Immature natural killer cell (primary cell): ENCODE measurements around the gene DEPDC7. TPM values are rescaled to one million over a fixed set of nuclear protein-coding genes. Genes with fewer than 3 reads are reported as not detected.
"Not testable (repeated sequence)": the region's sequence is repeated elsewhere in the genome, so short reads cannot be mapped to it uniquely, and the experiment has no call there.

ENCODE experiments used
- DNase-seq, 3 donors: peaks; one replicate each; pipeline ENCODE4 v3.0.0; 2022; ENCODE audit warnings: mixed read lengths in 1 of 3
- H3K27ac Mint-ChIP-seq, 6 donors: one replicate each; pipeline ENCODE4 v1.8.0; 2020; ENCODE audit warnings: mixed read lengths in 6 of 6, mild to moderate bottlenecking in 5 of 6, inconsistent platforms in 4 of 6, moderate library complexity in 3 of 6
- H3K27me3 Mint-ChIP-seq, 3 donors: one replicate each; pipeline ENCODE4 v1.8.0; 2020 to 2021; ENCODE audit warnings: low read depth in 3 of 3, mild to moderate bottlenecking in 3 of 3, mixed read lengths in 3 of 3, moderate library complexity in 3 of 3, inconsistent platforms in 1 of 3
- H3K36me3 Mint-ChIP-seq, 3 donors: one replicate each; pipeline ENCODE4 v1.8.0; 2020; ENCODE audit warnings: mixed read lengths in 3 of 3, inconsistent platforms in 2 of 3, mild to moderate bottlenecking in 2 of 3
- H3K4me1 Mint-ChIP-seq, 2 donors: one replicate each; pipeline ENCODE4 v1.8.0; 2020; ENCODE audit warnings: inconsistent platforms in 2 of 2, mild to moderate bottlenecking in 2 of 2, mixed read lengths in 2 of 2, moderate library complexity in 1 of 2
- H3K4me3 Mint-ChIP-seq, 5 donors: one replicate each; pipeline ENCODE4 v1.8.0; 2020; ENCODE audit warnings: mild to moderate bottlenecking in 5 of 5, mixed read lengths in 5 of 5, inconsistent platforms in 3 of 5, moderate library complexity in 3 of 5
- H3K9me3 Mint-ChIP-seq, 6 donors: one replicate each; pipeline ENCODE4 v1.8.0; 2020; ENCODE audit warnings: mild to moderate bottlenecking in 6 of 6, mixed read lengths in 6 of 6, inconsistent platforms in 4 of 6, moderate library complexity in 3 of 6
- polyA plus RNA-seq, 3 donors: library from polyadenylated mRNA; unstranded; fragments of 300-500 nt; fragmentation: Illumina TruSeq; gene quantifications; one replicate each; pipeline ENCODE4 v1.2.3, GENCODE V29; 2021

Gene DEPDC7
- polyA plus RNA-seq, 3 donors from 2014 or later: 0.65 to 1.3 (median 1.3) TPM

GRCh38 chr11:33029218-33029617, 13.5 kb downstream of the DEPDC7 start:
- not testable (repeated sequence) for H3K9me3 Mint-ChIP-seq, H3K4me3 Mint-ChIP-seq, H3K27ac Mint-ChIP-seq, H3K36me3 Mint-ChIP-seq, DNase-seq, H3K4me1 Mint-ChIP-seq
- H3K27me3 Mint-ChIP-seq: peaks cover 1 to 16% (median 6%) of the 10 kb centered on the region in 3 donors

- no peaks in the 10 kb centered on the region for H3K36me3 Mint-ChIP-seq
- H3K4me3 Mint-ChIP-seq: no peak overlapping the region
- no peaks in the 10 kb centered on the region for H3K9me3 Mint-ChIP-seq
- no peaks in the 10 kb centered on the region for H3K4me1 Mint-ChIP-seq
- peaks cover under 1 to 10% (median 3%) of the 10 kb centered on the region in 3 donors for H3K27me3 Mint-ChIP-seq
- no peak for DNase-seq
- no peak overlapping the region for H3K27ac Mint-ChIP-seq
Observed at GRCh38 chr11:33033493-33033892, 17.8 kb downstream of the DEPDC7 start.

- peaks cover 1 to 6% of the 10 kb centered on the region in 2 donors for H3K4me1 Mint-ChIP-seq
- H3K4me3 Mint-ChIP-seq: no peak overlapping the region
- no peaks in the 10 kb centered on the region for H3K36me3 Mint-ChIP-seq
- H3K9me3 Mint-ChIP-seq: no peaks in the 10 kb centered on the region
- peaks cover 0 to 10% (median 8%) of the 10 kb centered on the region in 3 donors for H3K27me3 Mint-ChIP-seq
- H3K27ac Mint-ChIP-seq: no peak overlapping the region
- no peak for DNase-seq
Observed at GRCh38 chr11:33035011-33035410, 19.3 kb downstream of the DEPDC7 start.

GRCh38 chr11:33039274-33040032, 23.8 kb downstream of the DEPDC7 start, which contains the start of gene TCP11L1:
TSS of gene TCP11L1 (plus strand) at chr11:33039572. CDS start at chr11:33043774, 4,202 bp downstream.
- no peaks in the 10 kb centered on the region for H3K9me3 Mint-ChIP-seq
- H3K27ac Mint-ChIP-seq: peak within 1 kb of the TSS; percentile 84 to 95 (median 91)
- peak within 1 kb of the TSS; percentile 93 to 96 (median 95) for H3K4me3 Mint-ChIP-seq
- peaks cover 0 to 6% (median 0%) of the 10 kb centered on the region in 3 donors for H3K36me3 Mint-ChIP-seq
- H3K4me1 Mint-ChIP-seq: peaks cover 14 to 16% of the 10 kb centered on the region in 2 donors
- H3K27me3 Mint-ChIP-seq: peaks cover 0 to 8% (median 0%) of the 10 kb centered on the region in 3 donors
- peak; percentile 80 to 81 (median 81) for DNase-seq

- Mint-ChIP-seq H3K4me1 (peaks cover 14 to 16% of the 10 kb centered on the region in 2 donors), H3K9me3 (no peaks in the 10 kb centered on the region), H3K4me3 (peak overlapping the region; percentile 88 to 96 (median 95)), H3K27me3 (peaks cover 0 to 7% (median 0%) of the 10 kb centered on the region in 3 donors), H3K36me3 (peaks cover 0 to 8% (median 0%) of the 10 kb centered on the region in 3 donors), H3K27ac (peak overlapping the region; percentile 56 to 88 (median 83))
- peak in 2 of 3 donors; percentile 11 to 15 for DNase-seq
Observed at GRCh38 chr11:33040033-33040861, 24.6 kb downstream of the DEPDC7 start.

- H3K4me1 Mint-ChIP-seq: peaks cover 14 to 16% of the 10 kb centered on the region in 2 donors
- peak overlapping the region; percentile 88 to 96 (median 95) for H3K4me3 Mint-ChIP-seq
- DNase-seq: no peak
- peaks cover 0 to 7% (median 0%) of the 10 kb centered on the region in 3 donors for H3K27me3 Mint-ChIP-seq
- peaks cover 4 to 14% (median 4%) of the 10 kb centered on the region in 3 donors for H3K36me3 Mint-ChIP-seq
- H3K27ac Mint-ChIP-seq: peak overlapping the region; percentile 56 to 88 (median 83)
- H3K9me3 Mint-ChIP-seq: no peaks in the 10 kb centered on the region
Observed at GRCh38 chr11:33040862-33041453, 25.3 kb downstream of the DEPDC7 start.

- H3K4me1 Mint-ChIP-seq: peaks cover 14 to 16% of the 10 kb centered on the region in 2 donors
- peaks cover 4 to 25% (median 8%) of the 10 kb centered on the region in 3 donors for H3K36me3 Mint-ChIP-seq
- no peak overlapping the region for H3K27ac Mint-ChIP-seq
- no peak for DNase-seq
- H3K9me3 Mint-ChIP-seq: no peaks in the 10 kb centered on the region
- H3K27me3 Mint-ChIP-seq: peaks cover 0 to 5% (median 0%) of the 10 kb centered on the region in 3 donors
- no peak overlapping the region for H3K4me3 Mint-ChIP-seq
Observed at GRCh38 chr11:33043221-33043830, 27.6 kb downstream of the DEPDC7 start.

GRCh38 chr11:33044285-33044756, 28.6 kb downstream of the DEPDC7 start:
- Mint-ChIP-seq H3K27ac (no peak overlapping the region), H3K9me3 (no peaks in the 10 kb centered on the region), H3K4me3 (no peak overlapping the region), H3K36me3 (peaks cover 4 to 25% (median 8%) of the 10 kb centered on the region in 3 donors), H3K27me3 (peaks cover 0 to 1% (median 0%) of the 10 kb centered on the region in 3 donors), H3K4me1 (peaks cover 11 to 14% of the 10 kb centered on the region in 2 donors)
- no peak for DNase-seq

- no peak for DNase-seq
- H3K27ac Mint-ChIP-seq: no peak overlapping the region
- no peaks in the 10 kb centered on the region for H3K27me3 Mint-ChIP-seq
- peaks cover 4 to 6% of the 10 kb centered on the region in 2 donors for H3K4me1 Mint-ChIP-seq
- no peaks in the 10 kb centered on the region for H3K9me3 Mint-ChIP-seq
- H3K4me3 Mint-ChIP-seq: no peak overlapping the region
- H3K36me3 Mint-ChIP-seq: peaks cover 4 to 25% (median 8%) of the 10 kb centered on the region in 3 donors
Observed at GRCh38 chr11:33045551-33046255, 30.0 kb downstream of the DEPDC7 start.

- not testable (repeated sequence) for DNase-seq, H3K4me3 Mint-ChIP-seq, H3K27me3 Mint-ChIP-seq, H3K27ac Mint-ChIP-seq, H3K9me3 Mint-ChIP-seq, H3K4me1 Mint-ChIP-seq
- H3K36me3 Mint-ChIP-seq: peaks cover 8 to 23% (median 8%) of the 10 kb centered on the region in 3 donors
Observed at GRCh38 chr11:33048701-33049100, 33.0 kb downstream of the DEPDC7 start.

- H3K36me3 Mint-ChIP-seq: peaks cover 9 to 20% (median 10%) of the 10 kb centered on the region in 3 donors
- DNase-seq, H3K27me3 Mint-ChIP-seq, H3K4me3 Mint-ChIP-seq, H3K9me3 Mint-ChIP-seq, H3K27ac Mint-ChIP-seq: not testable (repeated sequence)
- H3K4me1 Mint-ChIP-seq: peaks cover 5 to 11% of the 10 kb centered on the region in 2 donors
Observed at GRCh38 chr11:33049565-33050408, 34.1 kb downstream of the DEPDC7 start.

- no peaks in the 10 kb centered on the region for H3K27me3 Mint-ChIP-seq
- H3K27ac Mint-ChIP-seq: no peak overlapping the region
- no peak for DNase-seq
- H3K4me3 Mint-ChIP-seq: no peak overlapping the region
- peaks cover 12 to 20% (median 12%) of the 10 kb centered on the region in 3 donors for H3K36me3 Mint-ChIP-seq
- H3K4me1 Mint-ChIP-seq: peaks cover 5 to 14% of the 10 kb centered on the region in 2 donors
- H3K9me3 Mint-ChIP-seq: no peaks in the 10 kb centered on the region
Observed at GRCh38 chr11:33052231-33052630, 36.6 kb downstream of the DEPDC7 start.
